Parathyroid adenoma (tissue), 2 donors: ENCODE measurements around the gene PHTF2.

Experiments
- H2AFZ ChIP-seq: fragments of 300-600 bp; sonication (generic); one replicate; pipeline ENCODE4 v1.7.0; 2017; ENCODE audit warnings: antibody characterized with exemption, mild to moderate bottlenecking
- H3K27ac ChIP-seq: fragments of 300-600 bp; sonication (generic); one replicate; pipeline ENCODE4 v1.7.0; 2017
- H3K27me3 ChIP-seq: fragments of 300-600 bp; sonication (generic); one replicate; pipeline ENCODE4 v1.7.0; 2017; ENCODE audit warnings: low read length; ENCODE audit not compliant: control insufficient read depth, insufficient read depth
- H3K36me3 ChIP-seq: fragments of 300-600 bp; sonication (generic); one replicate; pipeline ENCODE4 v1.7.0; 2017; ENCODE audit warnings: low read length; ENCODE audit not compliant: control insufficient read depth, insufficient read depth
- H3K4me1 ChIP-seq: fragments of 300-600 bp; sonication (generic); one replicate; pipeline ENCODE4 v1.7.0; 2017; ENCODE audit warnings: control low read depth
- H3K4me2 ChIP-seq: fragments of 300-600 bp; sonication (generic); one replicate; pipeline ENCODE4 v1.7.0; 2017; ENCODE audit warnings: low read length
- H3K4me3 ChIP-seq: fragments of 300-600 bp; sonication (generic); one replicate; pipeline ENCODE4 v1.7.0; 2017; ENCODE audit warnings: low read depth, low read length
- H3K79me2 ChIP-seq: fragments of 300-600 bp; sonication (generic); one replicate; pipeline ENCODE4 v1.7.0; 2017; ENCODE audit warnings: control low read depth
- H3K9ac ChIP-seq: fragments of 300-600 bp; sonication (generic); one replicate; pipeline ENCODE4 v1.7.0; 2017; ENCODE audit warnings: mild to moderate bottlenecking
- H3K9me3 ChIP-seq: fragments of 300-600 bp; sonication (generic); one replicate; pipeline ENCODE4 v1.7.0; 2017; ENCODE audit warnings: low read length; ENCODE audit not compliant: control insufficient read depth
- TF ChIP-seq, protein P1 (sequence below): fragments of 300-600 bp; sonication (generic); IDR thresholded peaks from one replicate; pipeline ENCODE4 v1.7.0; 2017; ENCODE audit warnings: antibody characterized with exemption, mild to moderate bottlenecking
- donor health status: primary hyperparathyroidism.

PHTF2 gene

DNA sequence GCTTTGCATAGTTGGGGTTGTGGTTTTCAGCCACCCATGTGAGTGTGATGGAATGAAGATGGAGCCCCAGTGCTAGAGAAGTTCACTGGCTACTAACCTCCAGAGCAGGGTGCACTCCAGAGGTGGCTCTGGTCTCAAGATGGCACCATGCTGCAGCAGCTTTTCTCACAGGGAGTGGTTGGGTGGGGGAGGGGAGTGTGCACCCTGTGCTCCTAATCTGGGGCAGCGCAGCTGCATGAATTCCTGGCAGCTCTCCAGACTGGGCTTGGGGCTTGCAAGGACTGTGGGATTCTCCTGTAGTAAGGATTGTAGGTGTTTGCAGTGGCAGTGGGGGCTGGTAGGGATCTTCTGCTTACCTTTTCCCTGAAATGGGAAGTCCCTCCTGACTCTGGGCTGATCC lies 23.7 kb downstream of the PHTF2 start:
- Histone ChIP-seq H3K4me3 (no peak overlapping the region), H3K27ac (no peak overlapping the region), H3K4me2 (no peak overlapping the region), H3K36me3 (peaks cover 3% of the 10 kb centered on the region), H3K4me1 (no peaks in the 10 kb centered on the region), H3K79me2 (peaks cover 31% of the 10 kb centered on the region), H3K9me3 (no peaks in the 10 kb centered on the region), H3K27me3 (no peaks in the 10 kb centered on the region), H2AFZ (no peak overlapping the region), H3K9ac (no peak overlapping the region)
- TF ChIP-seq, protein P1, sequence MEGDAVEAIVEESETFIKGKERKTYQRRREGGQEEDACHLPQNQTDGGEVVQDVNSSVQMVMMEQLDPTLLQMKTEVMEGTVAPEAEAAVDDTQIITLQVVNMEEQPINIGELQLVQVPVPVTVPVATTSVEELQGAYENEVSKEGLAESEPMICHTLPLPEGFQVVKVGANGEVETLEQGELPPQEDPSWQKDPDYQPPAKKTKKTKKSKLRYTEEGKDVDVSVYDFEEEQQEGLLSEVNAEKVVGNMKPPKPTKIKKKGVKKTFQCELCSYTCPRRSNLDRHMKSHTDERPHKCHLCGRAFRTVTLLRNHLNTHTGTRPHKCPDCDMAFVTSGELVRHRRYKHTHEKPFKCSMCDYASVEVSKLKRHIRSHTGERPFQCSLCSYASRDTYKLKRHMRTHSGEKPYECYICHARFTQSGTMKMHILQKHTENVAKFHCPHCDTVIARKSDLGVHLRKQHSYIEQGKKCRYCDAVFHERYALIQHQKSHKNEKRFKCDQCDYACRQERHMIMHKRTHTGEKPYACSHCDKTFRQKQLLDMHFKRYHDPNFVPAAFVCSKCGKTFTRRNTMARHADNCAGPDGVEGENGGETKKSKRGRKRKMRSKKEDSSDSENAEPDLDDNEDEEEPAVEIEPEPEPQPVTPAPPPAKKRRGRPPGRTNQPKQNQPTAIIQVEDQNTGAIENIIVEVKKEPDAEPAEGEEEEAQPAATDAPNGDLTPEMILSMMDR: no peak

DNA sequence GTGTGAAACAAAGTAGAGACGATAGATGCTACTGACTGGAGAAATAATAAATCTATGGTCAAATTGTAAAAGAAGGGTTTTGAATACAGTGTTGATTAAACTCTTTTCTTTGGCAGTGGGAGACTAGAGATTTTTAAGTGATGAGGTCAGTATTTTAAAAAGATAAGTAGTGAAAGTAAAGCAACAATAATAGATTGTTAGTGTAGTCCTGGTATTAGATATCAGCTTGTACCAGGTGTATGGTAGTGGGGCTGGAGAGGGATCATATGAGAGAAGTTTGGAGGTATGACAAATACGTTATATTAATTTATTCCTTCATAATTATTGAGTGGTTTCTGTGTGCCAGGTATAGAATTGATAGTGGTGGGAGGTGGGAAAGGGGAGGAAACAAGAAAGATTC lies 25.2 kb downstream of the PHTF2 start:
- Histone ChIP-seq H3K4me3 (no peak overlapping the region), H3K9me3 (no peaks in the 10 kb centered on the region), H2AFZ (no peak overlapping the region), H3K79me2 (peaks cover 37% of the 10 kb centered on the region), H3K9ac (no peak overlapping the region), H3K4me1 (no peaks in the 10 kb centered on the region), H3K4me2 (no peak overlapping the region), H3K27ac (no peak overlapping the region), H3K27me3 (no peaks in the 10 kb centered on the region), H3K36me3 (peaks cover 3% of the 10 kb centered on the region)
- TF ChIP-seq, protein P1: no peak

DNA sequence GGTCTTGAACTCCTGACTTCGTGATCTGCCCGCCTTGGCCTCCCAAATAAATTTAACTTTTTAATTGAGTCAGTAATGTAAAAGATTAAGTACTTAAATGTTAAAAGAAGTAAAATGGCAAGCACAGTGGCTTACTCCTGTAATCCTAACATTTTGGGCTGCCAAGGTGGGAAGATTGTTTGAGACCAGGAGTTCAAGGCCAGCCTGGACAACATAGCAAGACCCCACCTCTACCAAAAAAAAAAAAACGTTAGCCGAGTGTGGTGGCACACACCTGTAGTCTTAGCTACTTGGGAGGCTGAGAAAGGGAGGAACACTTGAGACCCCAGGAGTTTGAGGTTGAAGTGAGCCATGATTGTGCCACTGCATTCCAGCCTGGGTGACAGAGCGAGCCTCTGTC lies 26.1 kb downstream of the PHTF2 start:
- Histone ChIP-seq H3K27me3 (no peaks in the 10 kb centered on the region), H3K9ac (no peak overlapping the region), H3K27ac (no peak overlapping the region), H3K79me2 (peaks cover 40% of the 10 kb centered on the region), H3K36me3 (peaks cover 3% of the 10 kb centered on the region), H3K9me3 (no peaks in the 10 kb centered on the region), H3K4me3 (no peak overlapping the region), H3K4me1 (peaks cover 2% of the 10 kb centered on the region), H3K4me2 (no peak overlapping the region), H2AFZ (no peak overlapping the region)
- TF ChIP-seq, protein P1: no peak

- peaks cover 3% of the 10 kb centered on the region for H3K36me3 ChIP-seq
- H3K4me3 ChIP-seq: no peak overlapping the region
- H3K4me2 ChIP-seq: no peak overlapping the region
- H2AFZ ChIP-seq: no peak overlapping the region
- peaks cover 38% of the 10 kb centered on the region for H3K79me2 ChIP-seq
- no peak overlapping the region for H3K27ac ChIP-seq
- H3K4me1 ChIP-seq: peaks cover 2% of the 10 kb centered on the region
- no peaks in the 10 kb centered on the region for H3K9me3 ChIP-seq
- TF ChIP-seq, protein P1: no peak
- no peak overlapping the region for H3K9ac ChIP-seq
- H3K27me3 ChIP-seq: no peaks in the 10 kb centered on the region
Measured at GRCh38 chr7:77825131-77825530, 26.6 kb downstream of the PHTF2 start.

- H3K9me3 ChIP-seq: no peaks in the 10 kb centered on the region
- no peak overlapping the region for H3K4me2 ChIP-seq
- H3K9ac ChIP-seq: no peak overlapping the region
- H3K36me3 ChIP-seq: peaks cover 1% of the 10 kb centered on the region
- H3K79me2 ChIP-seq: peaks cover 31% of the 10 kb centered on the region
- H3K27ac ChIP-seq: no peak overlapping the region
- H2AFZ ChIP-seq: no peak overlapping the region
- TF ChIP-seq, protein P1: no peak
- no peak overlapping the region for H3K4me3 ChIP-seq
- no peaks in the 10 kb centered on the region for H3K27me3 ChIP-seq
- peaks cover 2% of the 10 kb centered on the region for H3K4me1 ChIP-seq
Measured at GRCh38 chr7:77826300-77826699, 27.7 kb downstream of the PHTF2 start.
